Neural crest cell (in vitro differentiated cells): Measurements from ENCODE around the gene CLEC16A. TPM values are rescaled to one million over a fixed set of nuclear protein-coding genes. Genes with fewer than 3 reads are reported as not detected.
A peak's percentile ranks its signal among the peaks of the same experiment; 100 is the strongest.

Experiments
- DNase-seq: peaks from one replicate; pipeline ENCODE4 v3.0.0; 2021; ENCODE audit warnings: low read depth, mixed read lengths, low spot score
- H3K27ac Mint-ChIP-seq: one replicate; pipeline ENCODE4 v1.8.0; 2021; ENCODE audit warnings: mild to moderate bottlenecking, mixed read lengths; ENCODE audit not compliant: unreplicated experiment
- H3K27me3 Mint-ChIP-seq: 2 replicates; pipeline ENCODE4 v1.8.0; 2021; ENCODE audit warnings: low read depth, mild to moderate bottlenecking, mixed read lengths
- H3K36me3 Mint-ChIP-seq: 2 replicates; pipeline ENCODE4 v1.8.0; 2021; ENCODE audit warnings: low read depth, mild to moderate bottlenecking, mixed read lengths
- H3K4me1 Mint-ChIP-seq: 2 replicates; pipeline ENCODE4 v1.8.0; 2021; ENCODE audit warnings: mixed read lengths
- H3K4me3 Mint-ChIP-seq: one replicate; pipeline ENCODE4 v1.8.0; 2021; ENCODE audit warnings: mild to moderate bottlenecking, mixed read lengths
- H3K9me3 Mint-ChIP-seq: 2 replicates; pipeline ENCODE4 v1.8.0; 2021; ENCODE audit warnings: mixed read lengths
- CTCF ChIP-seq: fragments of 200-600 bp; sonication (generic); conservative IDR thresholded peaks from 2 replicates; pipeline ENCODE4 v1.5.0; 2021; ENCODE audit warnings: antibody characterized with exemption, mild to moderate bottlenecking
- total RNA-seq: library from RNA; stranded (reverse); gene quantifications from 2 replicates; pipeline ENCODE4 v1.2.1, GENCODE V29; 2021

Gene CLEC16A
- total RNA-seq, 1 donor from 2014 or later, result 21.3 TPM

GRCh38 chr16:11159282-11159681 lies 214.9 kb downstream of the CLEC16A start:
- TF ChIP-seq CTCF, result no peak
- DNase-seq, result no peak
- Mint-ChIP-seq H3K27ac (no peak overlapping the region), H3K27me3 (no peaks in the 10 kb centered on the region), H3K36me3 (no peaks in the 10 kb centered on the region), H3K4me3 (no peak overlapping the region), H3K4me1 (peaks cover 50% of the 10 kb centered on the region), H3K9me3 (no peaks in the 10 kb centered on the region)

GRCh38 chr16:11160676-11161115 lies 216.3 kb downstream of the CLEC16A start:
- Mint-ChIP-seq H3K4me3 (no peak overlapping the region), H3K27ac (no peak overlapping the region), H3K4me1 (peaks cover 57% of the 10 kb centered on the region), H3K27me3 (no peaks in the 10 kb centered on the region), H3K36me3 (no peaks in the 10 kb centered on the region), H3K9me3 (no peaks in the 10 kb centered on the region)
- no peak for DNase-seq
- no peak for TF ChIP-seq CTCF

- Mint-ChIP-seq H3K4me3 (no peak overlapping the region), H3K4me1 (peaks cover 57% of the 10 kb centered on the region), H3K27ac (peak overlapping the region; percentile 87), H3K27me3 (no peaks in the 10 kb centered on the region), H3K36me3 (no peaks in the 10 kb centered on the region), H3K9me3 (no peaks in the 10 kb centered on the region)
- no peak for TF ChIP-seq CTCF
- no peak for DNase-seq
Measured at GRCh38 chr16:11161439-11161838, 217.1 kb downstream of the CLEC16A start.

- Mint-ChIP-seq H3K27me3 (no peaks in the 10 kb centered on the region), H3K4me3 (no peak overlapping the region), H3K4me1 (peaks cover 55% of the 10 kb centered on the region), H3K9me3 (no peaks in the 10 kb centered on the region), H3K27ac (peak overlapping the region; percentile 8), H3K36me3 (no peaks in the 10 kb centered on the region)
- TF ChIP-seq CTCF, result no peak
- DNase-seq, result no peak
Measured at GRCh38 chr16:11161974-11162373, 217.6 kb downstream of the CLEC16A start.

- Mint-ChIP-seq H3K27me3 (no peaks in the 10 kb centered on the region), H3K27ac (no peak overlapping the region), H3K9me3 (no peaks in the 10 kb centered on the region), H3K36me3 (no peaks in the 10 kb centered on the region), H3K4me3 (no peak overlapping the region), H3K4me1 (peaks cover 48% of the 10 kb centered on the region)
- DNase-seq, result no peak
- no peak for TF ChIP-seq CTCF
Measured at GRCh38 chr16:11162586-11163268, 218.4 kb downstream of the CLEC16A start.
